HepG2 (cell line): ENCODE measurements around the gene CKB. TPM values are rescaled to one million over a fixed set of nuclear protein-coding genes. Genes with fewer than 3 reads are reported as not detected.

ENCODE experiments used
- FOXO1 ChIP-seq: sonication (generic); formaldehyde crosslinking; IDR thresholded peaks from 2 replicates; pipeline ENCODE4 v1.4.0; 2020; ENCODE audit warnings: missing genetic modification reagents
- IRX3 ChIP-seq: sonication (generic); formaldehyde crosslinking; IDR thresholded peaks from 2 replicates; pipeline ENCODE4 v1.8.1; 2023; ENCODE audit warnings: mild to moderate bottlenecking, low read depth, missing genetic modification reagents, borderline replicate concordance
- JUND ChIP-seq: sonication (generic); formaldehyde crosslinking; IDR thresholded peaks from 2 replicates; pipeline ENCODE4 v1.8.0; 2022; ENCODE audit warnings: mild to moderate bottlenecking, missing genetic modification reagents
- MBNL3 ChIP-seq: fragments of 250-450 bp; sonication (Bioruptor Pico); conservative IDR thresholded peaks from 2 replicates; pipeline ENCODE4 v1.8.0; 2022; ENCODE audit warnings: mild to moderate bottlenecking, inconsistent platforms
- MEIS2 ChIP-seq: sonication (generic); formaldehyde crosslinking; IDR thresholded peaks from 2 replicates; pipeline ENCODE4 v1.9.0; 2021; ENCODE audit warnings: mild to moderate bottlenecking, missing genetic modification reagents
- NPAS2 ChIP-seq: sonication (generic); formaldehyde crosslinking; IDR thresholded peaks from 2 replicates; pipeline ENCODE4 v1.8.0; 2022; ENCODE audit warnings: mild to moderate bottlenecking, missing genetic modification reagents, borderline replicate concordance
- NRL ChIP-seq: sonication (generic); formaldehyde crosslinking; IDR thresholded peaks from 2 replicates; pipeline ENCODE4 v1.5.0; 2020; ENCODE audit warnings: missing genetic modification reagents, mild to moderate bottlenecking, moderate library complexity, borderline replicate concordance
- SALL1 ChIP-seq: sonication (generic); formaldehyde crosslinking; IDR thresholded peaks from 2 replicates; pipeline ENCODE4 v1.8.0; 2022; ENCODE audit warnings: mild to moderate bottlenecking, missing genetic modification reagents
- SIN3B ChIP-seq: fragments of 150-350 bp; IDR thresholded peaks from 2 replicates; pipeline ENCODE4 v1.6.1; 2014; ENCODE audit warnings: low read length
- SRSF1 ChIP-seq: fragments of 200-400 bp; formaldehyde crosslinking; optimal IDR thresholded peaks from 2 replicates; pipeline ENCODE3; 2017; ENCODE audit warnings: mild to moderate bottlenecking, low read depth, low read length, moderate library complexity
- STAT5B ChIP-seq: sonication (generic); formaldehyde crosslinking; IDR thresholded peaks from 2 replicates; pipeline ENCODE4 v1.4.0; 2020; ENCODE audit warnings: missing genetic modification reagents
- ZBTB20 ChIP-seq: sonication (generic); formaldehyde crosslinking; IDR thresholded peaks from 2 replicates; pipeline ENCODE4 v1.8.1; 2023; ENCODE audit warnings: missing genetic modification reagents, low read depth, mild to moderate bottlenecking, borderline replicate concordance
- ZNF143 ChIP-seq: sonication (generic); formaldehyde crosslinking; IDR thresholded peaks from 2 replicates; pipeline ENCODE4 v1.4.0; 2020; ENCODE audit warnings: missing genetic modification reagents
- ZNF235 ChIP-seq: sonication (generic); formaldehyde crosslinking; IDR thresholded peaks from 2 replicates; pipeline ENCODE4 v1.8.1; 2023; ENCODE audit warnings: mild to moderate bottlenecking, missing genetic modification reagents, borderline replicate concordance
- ZNF329 ChIP-seq: sonication (generic); formaldehyde crosslinking; IDR thresholded peaks from 2 replicates; pipeline ENCODE4 v1.9.0; 2021; ENCODE audit warnings: low read depth, mild to moderate bottlenecking, missing genetic modification reagents
- ZNF644 ChIP-seq: IDR thresholded peaks from 2 replicates; pipeline ENCODE4 v1.6.1; 2016; ENCODE audit warnings: low read depth
- polyA plus RNA-seq, 8 experiments: library from polyadenylated mRNA; depleted of rRNA in 3 of 8; stranded (reverse) in 7 of 8; unstranded in 1 of 8; fragments of >200 nt; fragmentation: Illumina TruSeq in 4 of 8; extraction: Trizol in 4 of 8; gene quantifications; 2 replicates each; pipeline versions ENCODE4 v1.2.1 to v1.2.3, GENCODE V29; 2011 to 2016; ENCODE audit warnings: low read depth in 4 of 8, missing spikeins in 1 of 8, mixed read lengths in 1 of 8; ENCODE audit not compliant: insufficient read depth in 1 of 8
- total RNA-seq, 5 experiments: library from RNA; depleted of rRNA; stranded (reverse); fragments of >200 nt; fragmentation: Illumina TruSeq; extraction: Trizol; gene quantifications; 2 replicates each; pipeline ENCODE4 v1.2.3, GENCODE V29; 2016; ENCODE audit warnings: low read depth in 1 of 5
- TF ChIP-seq, protein P1 (sequence below): sonication (generic); formaldehyde crosslinking; IDR thresholded peaks from 2 replicates; pipeline ENCODE4 v1.9.0; 2022; ENCODE audit warnings: low read depth, missing genetic modification reagents
- TF ChIP-seq, protein P2 (sequence below): sonication (generic); formaldehyde crosslinking; IDR thresholded peaks from 2 replicates; pipeline ENCODE4 v1.5.1; 2020; ENCODE audit warnings: missing genetic modification reagents, mild to moderate bottlenecking, borderline replicate concordance
- TF ChIP-seq, protein P3 (sequence below): IDR thresholded peaks from 2 replicates; pipeline ENCODE4 v1.6.1; 2012; ENCODE audit warnings: low read length, improper control_type of control experiment
- TF ChIP-seq, protein P4 (sequence below): sonication (generic); formaldehyde crosslinking; IDR thresholded peaks from 2 replicates; pipeline ENCODE4 v1.9.0; 2022; ENCODE audit warnings: missing genetic modification reagents, mild to moderate bottlenecking, borderline replicate concordance

Gene CKB
- total and polyA plus RNA-seq, 2 of the 13 experiments (the other 11 are each of a cell fraction or from before 2014, with no cell fraction given): 82.3 to 217 TPM

DNA sequence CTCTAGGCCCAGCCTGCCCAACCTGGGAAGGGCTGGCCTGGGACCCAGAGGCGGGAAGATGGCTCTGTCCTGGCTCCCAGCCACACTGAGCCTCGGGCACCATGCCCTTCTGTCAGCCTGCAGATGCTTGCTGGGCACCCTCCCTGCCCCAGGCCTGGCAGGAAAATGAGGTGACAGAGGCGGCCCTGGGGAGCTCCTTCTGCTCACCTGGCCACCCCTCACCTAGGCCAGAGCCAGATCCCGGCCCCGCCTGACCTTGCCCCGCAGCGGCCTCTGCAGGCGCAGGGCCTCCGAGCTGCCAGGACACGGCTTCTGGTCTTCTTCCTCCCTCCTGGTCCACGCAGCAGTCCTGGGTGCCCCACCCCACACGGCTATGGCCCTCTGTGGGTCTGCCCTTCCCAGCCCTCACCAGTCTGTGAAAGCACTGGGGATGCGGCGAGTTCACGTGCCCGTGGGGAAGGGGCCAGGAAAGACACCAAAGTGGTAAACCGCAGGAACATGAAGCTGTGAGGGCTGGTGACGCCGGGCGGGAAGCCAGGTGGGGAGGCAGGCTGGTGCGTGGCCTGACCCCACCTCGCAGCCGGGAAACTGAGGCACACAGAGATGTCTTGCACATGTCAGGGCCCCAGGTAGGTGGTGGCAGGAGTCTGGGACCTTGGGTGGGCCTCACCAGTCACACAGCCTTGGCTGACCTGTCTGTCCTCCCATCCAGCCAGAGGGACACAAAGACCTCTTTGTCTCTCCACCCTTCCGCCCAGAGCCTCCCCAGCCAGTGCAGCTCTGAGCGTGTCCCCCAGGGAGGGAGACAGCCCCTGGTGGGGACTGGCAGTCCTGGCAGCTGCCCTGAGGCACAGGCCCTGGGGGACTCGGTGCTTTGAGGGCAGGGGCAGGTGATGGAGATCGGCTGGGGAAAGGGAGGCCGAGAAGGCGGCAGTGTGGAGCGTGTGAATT, 27.0 kb upstream of the CKB start (continued):
- TF ChIP-seq, protein P1, sequence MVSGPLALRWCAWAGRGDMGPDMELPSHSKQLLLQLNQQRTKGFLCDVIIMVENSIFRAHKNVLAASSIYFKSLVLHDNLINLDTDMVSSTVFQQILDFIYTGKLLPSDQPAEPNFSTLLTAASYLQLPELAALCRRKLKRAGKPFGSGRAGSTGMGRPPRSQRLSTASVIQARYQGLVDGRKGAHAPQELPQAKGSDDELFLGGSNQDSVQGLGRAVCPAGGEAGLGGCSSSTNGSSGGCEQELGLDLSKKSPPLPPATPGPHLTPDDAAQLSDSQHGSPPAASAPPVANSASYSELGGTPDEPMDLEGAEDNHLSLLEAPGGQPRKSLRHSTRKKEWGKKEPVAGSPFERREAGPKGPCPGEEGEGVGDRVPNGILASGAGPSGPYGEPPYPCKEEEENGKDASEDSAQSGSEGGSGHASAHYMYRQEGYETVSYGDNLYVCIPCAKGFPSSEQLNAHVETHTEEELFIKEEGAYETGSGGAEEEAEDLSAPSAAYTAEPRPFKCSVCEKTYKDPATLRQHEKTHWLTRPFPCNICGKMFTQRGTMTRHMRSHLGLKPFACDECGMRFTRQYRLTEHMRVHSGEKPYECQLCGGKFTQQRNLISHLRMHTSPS: peak; percentile 85
- TF ChIP-seq ZBTB20 (CRISPR knock-in tag) (no peak), JUND (CRISPR knock-in tag) (no peak), STAT5B (CRISPR knock-in tag) (no peak), MBNL3 (CRISPR knock-in tag) (no peak), ZNF143 (CRISPR knock-in tag) (0 out of 2 replicates have a peak, but pooled peaks have one; percentile 19), IRX3 (CRISPR knock-in tag) (no peak), FOXO1 (CRISPR knock-in tag) (no peak), ZNF329 (CRISPR knock-in tag) (no peak), SALL1 (CRISPR knock-in tag) (peak; percentile 37; the same call in 1 of the 2 replicates), NPAS2 (CRISPR knock-in tag) (no peak), SRSF1 (peak; percentile 71), ZNF235 (CRISPR knock-in tag) (no peak), MEIS2 (no peak), NRL (CRISPR knock-in tag) (no peak), SIN3B (no peak), ZNF644 (CRISPR knock-in tag) (no peak)
- TF ChIP-seq, protein P2, sequence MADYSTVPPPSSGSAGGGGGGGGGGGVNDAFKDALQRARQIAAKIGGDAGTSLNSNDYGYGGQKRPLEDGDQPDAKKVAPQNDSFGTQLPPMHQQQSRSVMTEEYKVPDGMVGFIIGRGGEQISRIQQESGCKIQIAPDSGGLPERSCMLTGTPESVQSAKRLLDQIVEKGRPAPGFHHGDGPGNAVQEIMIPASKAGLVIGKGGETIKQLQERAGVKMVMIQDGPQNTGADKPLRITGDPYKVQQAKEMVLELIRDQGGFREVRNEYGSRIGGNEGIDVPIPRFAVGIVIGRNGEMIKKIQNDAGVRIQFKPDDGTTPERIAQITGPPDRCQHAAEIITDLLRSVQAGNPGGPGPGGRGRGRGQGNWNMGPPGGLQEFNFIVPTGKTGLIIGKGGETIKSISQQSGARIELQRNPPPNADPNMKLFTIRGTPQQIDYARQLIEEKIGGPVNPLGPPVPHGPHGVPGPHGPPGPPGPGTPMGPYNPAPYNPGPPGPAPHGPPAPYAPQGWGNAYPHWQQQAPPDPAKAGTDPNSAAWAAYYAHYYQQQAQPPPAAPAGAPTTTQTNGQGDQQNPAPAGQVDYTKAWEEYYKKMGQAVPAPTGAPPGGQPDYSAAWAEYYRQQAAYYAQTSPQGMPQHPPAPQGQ: no peak
- TF ChIP-seq, protein P3, sequence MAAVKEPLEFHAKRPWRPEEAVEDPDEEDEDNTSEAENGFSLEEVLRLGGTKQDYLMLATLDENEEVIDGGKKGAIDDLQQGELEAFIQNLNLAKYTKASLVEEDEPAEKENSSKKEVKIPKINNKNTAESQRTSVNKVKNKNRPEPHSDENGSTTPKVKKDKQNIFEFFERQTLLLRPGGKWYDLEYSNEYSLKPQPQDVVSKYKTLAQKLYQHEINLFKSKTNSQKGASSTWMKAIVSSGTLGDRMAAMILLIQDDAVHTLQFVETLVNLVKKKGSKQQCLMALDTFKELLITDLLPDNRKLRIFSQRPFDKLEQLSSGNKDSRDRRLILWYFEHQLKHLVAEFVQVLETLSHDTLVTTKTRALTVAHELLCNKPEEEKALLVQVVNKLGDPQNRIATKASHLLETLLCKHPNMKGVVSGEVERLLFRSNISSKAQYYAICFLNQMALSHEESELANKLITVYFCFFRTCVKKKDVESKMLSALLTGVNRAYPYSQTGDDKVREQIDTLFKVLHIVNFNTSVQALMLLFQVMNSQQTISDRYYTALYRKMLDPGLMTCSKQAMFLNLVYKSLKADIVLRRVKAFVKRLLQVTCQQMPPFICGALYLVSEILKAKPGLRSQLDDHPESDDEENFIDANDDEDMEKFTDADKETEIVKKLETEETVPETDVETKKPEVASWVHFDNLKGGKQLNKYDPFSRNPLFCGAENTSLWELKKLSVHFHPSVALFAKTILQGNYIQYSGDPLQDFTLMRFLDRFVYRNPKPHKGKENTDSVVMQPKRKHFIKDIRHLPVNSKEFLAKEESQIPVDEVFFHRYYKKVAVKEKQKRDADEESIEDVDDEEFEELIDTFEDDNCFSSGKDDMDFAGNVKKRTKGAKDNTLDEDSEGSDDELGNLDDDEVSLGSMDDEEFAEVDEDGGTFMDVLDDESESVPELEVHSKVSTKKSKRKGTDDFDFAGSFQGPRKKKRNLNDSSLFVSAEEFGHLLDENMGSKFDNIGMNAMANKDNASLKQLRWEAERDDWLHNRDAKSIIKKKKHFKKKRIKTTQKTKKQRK: no peak
- TF ChIP-seq, protein P4, sequence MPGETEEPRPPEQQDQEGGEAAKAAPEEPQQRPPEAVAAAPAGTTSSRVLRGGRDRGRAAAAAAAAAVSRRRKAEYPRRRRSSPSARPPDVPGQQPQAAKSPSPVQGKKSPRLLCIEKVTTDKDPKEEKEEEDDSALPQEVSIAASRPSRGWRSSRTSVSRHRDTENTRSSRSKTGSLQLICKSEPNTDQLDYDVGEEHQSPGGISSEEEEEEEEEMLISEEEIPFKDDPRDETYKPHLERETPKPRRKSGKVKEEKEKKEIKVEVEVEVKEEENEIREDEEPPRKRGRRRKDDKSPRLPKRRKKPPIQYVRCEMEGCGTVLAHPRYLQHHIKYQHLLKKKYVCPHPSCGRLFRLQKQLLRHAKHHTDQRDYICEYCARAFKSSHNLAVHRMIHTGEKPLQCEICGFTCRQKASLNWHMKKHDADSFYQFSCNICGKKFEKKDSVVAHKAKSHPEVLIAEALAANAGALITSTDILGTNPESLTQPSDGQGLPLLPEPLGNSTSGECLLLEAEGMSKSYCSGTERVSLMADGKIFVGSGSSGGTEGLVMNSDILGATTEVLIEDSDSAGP (CRISPR knock-in tag): peak; percentile 81; the same call in 1 of the 2 replicates
